Measurements from ENCODE around the gene MYOCD. TPM values are rescaled to one million over a fixed set of nuclear protein-coding genes. Genes with fewer than 3 reads are reported as not detected.

The MYOCD gene
- total RNA-seq = 1 to 10 TPM; 5.2 to 6.1 TPM
- polyA plus RNA-seq = under 1 TPM; 0.73 to 0.96 TPM
- long read RNA-seq, donor 1 = 0 reads
- long read RNA-seq, donor 2 = 0 reads
- long read RNA-seq, donor 3, partial matches to known transcripts = 0 of 1 reads
- long read RNA-seq, donor 3, other reads (novel, unspliced or antisense) = 0 of 1 reads
- long read RNA-seq, donor 4 = 0 reads
- long read RNA-seq, donor 5, partial matches to known transcripts = 10 of 10 reads
- long read RNA-seq, donor 5, other reads (novel, unspliced or antisense) = 0 of 10 reads

- Histone ChIP-seq H3K27me3 (ENCODE audit: control insufficient read depth in 3 of 3, insufficient read depth in 3 of 3, low read length in 2 of 3) (peaks cover 3 to 54% (median 21%) of the 10 kb centered on the region in 3 donors), H3K4me1 (ENCODE audit: control insufficient read depth in 5 of 5, insufficient read depth in 5 of 5, low read length in 5 of 5) (peaks cover 0 to 18% (median 4%) of the 10 kb centered on the region in 5 donors), H3K9me3 (ENCODE audit: control insufficient read depth in 4 of 4, insufficient read depth in 3 of 4, low read length in 3 of 4) (peaks cover 0 to 3% (median 0%) of the 10 kb centered on the region in 4 donors), H3K36me3 (ENCODE audit: control insufficient read depth in 4 of 4, insufficient read depth in 4 of 4, low read length in 4 of 4) (no peaks in the 10 kb centered on the region), H3K4me3 (no peak within 1 kb of the TSS), H3K9ac (ENCODE audit: insufficient read depth in 1 of 2, low read length in 2 of 2) (peak within 1 kb of the TSS in 1 of 2 donors; percentile 63), H3K27ac (ENCODE audit: low read depth in 1 of 2, low read length in 1 of 2) (peak within 1 kb of the TSS in 1 of 2 donors; percentile 89)
- TF ChIP-seq CTCF (IDR thresholded peaks at IDR 0.05; ENCODE audit: control extremely low read depth, extremely low read depth) = no peak
- 2% methylated on average over 76 to 78 of the region's 78 CpGs for WGBS, 2 donors
- no peak for ATAC-seq (ENCODE audit: insufficient read depth, low FRiP score)
- peak; percentile 42 to 57 (median 55) for DNase-seq
These were observed at the start of gene MYOCD for GRCh38 chr17:12665263-12666210. MYOCD (plus strand) TSS chr17:12665890; CDS start chr17:12666189, 299 bp downstream.

- 92 to 95% methylated on average over 2 of the region's 2 CpGs for WGBS, 2 donors
- Histone ChIP-seq H3K4me3 (no peak overlapping the region), H3K4me1 (ENCODE audit: control insufficient read depth in 5 of 5, insufficient read depth in 5 of 5, low read length in 5 of 5) (no peaks in the 10 kb centered on the region), H3K27me3 (ENCODE audit: control insufficient read depth in 3 of 3, insufficient read depth in 3 of 3, low read length in 2 of 3) (peaks cover 0 to 3% (median 0%) of the 10 kb centered on the region in 3 donors), H3K9me3 (ENCODE audit: control insufficient read depth in 4 of 4, insufficient read depth in 3 of 4, low read length in 3 of 4) (no peaks in the 10 kb centered on the region), H3K9ac (ENCODE audit: insufficient read depth in 1 of 2, low read length in 2 of 2) (no peak overlapping the region), H3K36me3 (ENCODE audit: control insufficient read depth in 4 of 4, insufficient read depth in 4 of 4, low read length in 4 of 4) (no peaks in the 10 kb centered on the region), H3K27ac (ENCODE audit: low read depth in 1 of 2, low read length in 1 of 2) (no peak overlapping the region)
- ATAC-seq (ENCODE audit: insufficient read depth, low FRiP score) (no peak), DNase-seq (no peak)
- TF ChIP-seq CTCF (IDR thresholded peaks at IDR 0.05; ENCODE audit: control extremely low read depth, extremely low read depth) = no peak
These were observed 49.5 kb upstream of the MYOCD start for GRCh38 chr17:12616161-12616560.

GRCh38 chr17:12618557-12618956 lies 47.1 kb upstream of the MYOCD start:
- TF ChIP-seq CTCF (IDR thresholded peaks at IDR 0.05; ENCODE audit: control extremely low read depth, extremely low read depth) = no peak
- Histone ChIP-seq H3K9ac (ENCODE audit: insufficient read depth in 1 of 2, low read length in 2 of 2) (no peak overlapping the region), H3K4me1 (ENCODE audit: control insufficient read depth in 5 of 5, insufficient read depth in 5 of 5, low read length in 5 of 5) (no peaks in the 10 kb centered on the region), H3K9me3 (ENCODE audit: control insufficient read depth in 4 of 4, insufficient read depth in 3 of 4, low read length in 3 of 4) (no peaks in the 10 kb centered on the region), H3K27ac (ENCODE audit: low read depth in 1 of 2, low read length in 1 of 2) (no peak overlapping the region), H3K36me3 (ENCODE audit: control insufficient read depth in 4 of 4, insufficient read depth in 4 of 4, low read length in 4 of 4) (no peaks in the 10 kb centered on the region), H3K4me3 (no peak overlapping the region), H3K27me3 (ENCODE audit: control insufficient read depth in 3 of 3, insufficient read depth in 3 of 3, low read length in 2 of 3) (peaks cover 0 to 11% (median 0%) of the 10 kb centered on the region in 3 donors)
- DNase-seq = no peak
- 94 to 96% methylated on average over 2 of the region's 2 CpGs for WGBS, 2 donors
- ATAC-seq (ENCODE audit: insufficient read depth, low FRiP score) = no peak
